Measurements from ENCODE around the gene FBXO4.
"Not testable (repeated sequence)": the region's sequence is repeated elsewhere in the genome, so short reads cannot be mapped to it uniquely, and the experiment has no call there.

Gene FBXO4

GRCh38 chr5:41925555-41925951, 472 bp downstream of the FBXO4 start:
- peak; percentile 41 for DNase-seq

GRCh38 chr5:41927604-41928003, 2.5 kb downstream of the FBXO4 start:
- no peak for DNase-seq

GRCh38 chr5:41929035-41929434, 4.0 kb downstream of the FBXO4 start:
- no peak for DNase-seq

- DNase-seq, result no peak
These were observed 7.7 kb downstream of the FBXO4 start for GRCh38 chr5:41932770-41933169.

GRCh38 chr5:41935544-41935943, 10.5 kb downstream of the FBXO4 start:
- DNase-seq, result no peak

- no peak for DNase-seq
These were observed 15.6 kb downstream of the FBXO4 start for GRCh38 chr5:41940641-41941040.

GRCh38 chr5:41945332-41945955, 20.4 kb downstream of the FBXO4 start:
- not testable (repeated sequence) for DNase-seq

GRCh38 chr5:41951224-41951623, 26.1 kb downstream of the FBXO4 start:
- no peak for DNase-seq

GRCh38 chr5:41954286-41954685, 29.2 kb downstream of the FBXO4 start:
- no peak for DNase-seq

- no peak for DNase-seq
These were observed 30.4 kb downstream of the FBXO4 start for GRCh38 chr5:41955432-41956024.

- DNase-seq, result no peak
These were observed 31.9 kb downstream of the FBXO4 start for GRCh38 chr5:41956943-41957342.

- no peak for DNase-seq
These were observed 35.4 kb downstream of the FBXO4 start for GRCh38 chr5:41960481-41960880.

- no peak for DNase-seq
These were observed 36.7 kb downstream of the FBXO4 start for GRCh38 chr5:41961736-41962135.

- DNase-seq, result no peak
These were observed 37.4 kb downstream of the FBXO4 start for GRCh38 chr5:41962491-41962890.

- no peak for DNase-seq
These were observed 41.5 kb downstream of the FBXO4 start for GRCh38 chr5:41966401-41967105.

GRCh38 chr5:41967401-41967800, 42.3 kb downstream of the FBXO4 start:
- no peak for DNase-seq

- DNase-seq, result no peak
These were observed 43.2 kb downstream of the FBXO4 start for GRCh38 chr5:41968153-41968723.

GRCh38 chr5:41973087-41973486, 48.0 kb downstream of the FBXO4 start:
- no peak for DNase-seq

- DNase-seq, result no peak
These were observed 48.8 kb downstream of the FBXO4 start for GRCh38 chr5:41973887-41974286.

GRCh38 chr5:41978676-41979075, 53.6 kb downstream of the FBXO4 start:
- DNase-seq, result no peak

- no peak for DNase-seq
These were observed 55.3 kb downstream of the FBXO4 start for GRCh38 chr5:41980396-41980795.

- no peak for DNase-seq
These were observed 55.8 kb downstream of the FBXO4 start for GRCh38 chr5:41980870-41981269.

GRCh38 chr5:41982858-41983257, 57.8 kb downstream of the FBXO4 start:
- not testable (repeated sequence) for DNase-seq

- DNase-seq, result no peak
These were observed 58.2 kb downstream of the FBXO4 start for GRCh38 chr5:41983284-41983683.

All from activated CD4-positive, alpha-beta T cell treated with anti-CD3 and anti-CD28 coated beads, Interleukin-10, Interleukin-2, amounts not matched to agents 100 ng/mL and 50 ng/mL, durations not matched to agents 16 hours and 8 hours (primary cell).